Endodermal cell (in vitro differentiated cells): ENCODE results near the gene WFDC8. TPM values are rescaled to one million over a fixed set of nuclear protein-coding genes. Genes with fewer than 3 reads are reported as not detected.

Source experiments
- DNase-seq: peaks from one replicate; pipeline ENCODE4 v3.0.0-alpha.2; 2017
- H3K27ac ChIP-seq: 2 replicates; pipeline ENCODE4 v1.5.1; 2013; ENCODE audit warnings: mild to moderate bottlenecking, low read depth, low read length, moderate library complexity
- H3K27me3 ChIP-seq: 2 replicates; pipeline ENCODE4 v1.6.1; 2013; ENCODE audit warnings: mild to moderate bottlenecking, low read length, moderate library complexity; ENCODE audit not compliant: insufficient read depth, control insufficient read depth, poor library complexity, severe bottlenecking
- H3K36me3 ChIP-seq: 2 replicates; pipeline ENCODE4 v1.7.0; 2013; ENCODE audit warnings: mild to moderate bottlenecking, low read length, moderate library complexity; ENCODE audit not compliant: control insufficient read depth, insufficient read depth
- H3K4me1 ChIP-seq: one replicate; pipeline ENCODE4 v1.7.0; 2013; ENCODE audit warnings: low read length; ENCODE audit not compliant: control insufficient read depth, insufficient read depth
- H3K4me3 ChIP-seq: 2 replicates; pipeline ENCODE4 v1.5.1; 2013; ENCODE audit warnings: mild to moderate bottlenecking, low read length, moderate library complexity
- H3K9ac ChIP-seq: 2 replicates; pipeline ENCODE4 v1.6.1; 2013; ENCODE audit warnings: mild to moderate bottlenecking, low read length, moderate library complexity; ENCODE audit not compliant: poor library complexity, severe bottlenecking; ENCODE audit errors: extremely low read depth
- H3K9me3 ChIP-seq: 2 replicates; pipeline ENCODE4 v1.6.1; 2013; ENCODE audit warnings: mild to moderate bottlenecking, low read length, moderate library complexity; ENCODE audit not compliant: control insufficient read depth
- H3K27ac Mint-ChIP-seq: 2 replicates; pipeline ENCODE4 v1.8.0; 2020; ENCODE audit warnings: mixed read lengths
- H3K27me3 Mint-ChIP-seq: 2 replicates; pipeline ENCODE4 v1.8.0; 2021; ENCODE audit warnings: mild to moderate bottlenecking, mixed read lengths; ENCODE audit not compliant: insufficient read depth
- H3K36me3 Mint-ChIP-seq: 2 replicates; pipeline ENCODE4 v1.8.0; 2020; ENCODE audit warnings: low read depth, mixed read lengths
- H3K4me1 Mint-ChIP-seq: 2 replicates; pipeline ENCODE4 v1.8.0; 2020; ENCODE audit warnings: mixed read lengths
- H3K4me3 Mint-ChIP-seq: 2 replicates; pipeline ENCODE4 v1.8.0; 2020; ENCODE audit warnings: mild to moderate bottlenecking, moderate library complexity, mixed read lengths
- H3K9me3 Mint-ChIP-seq: 2 replicates; pipeline ENCODE4 v1.8.0; 2020; ENCODE audit warnings: mild to moderate bottlenecking, mixed read lengths
- CTCF ChIP-seq: fragments of 200-600 bp; sonication (generic); conservative IDR thresholded peaks from 2 replicates; pipeline ENCODE4 v1.5.0; 2021; ENCODE audit warnings: antibody characterized with exemption, mild to moderate bottlenecking
- WGBS, 2 experiments: methylation state at CpG; one replicate each; pipeline versions ENCODE4 v1.1.5 to v1.1.7; 2013; ENCODE audit warnings: missing lambda C conversion rate in 2 of 2, mixed read lengths in 1 of 2; ENCODE audit not compliant: insufficient coverage in 1 of 2, insufficient read length in 1 of 2; 5-methylcytosine and 5-hydroxymethylcytosine counted together
- total RNA-seq, 2 donors: library from RNA; stranded (reverse); fragmentation: NEBNext Ultra II Directional in 1 of 2; extraction: Animal tissue kit (Norgen Biotek cat#: 25700) in 1 of 2; gene quantifications; 2 replicates in 1 of 2; 3 replicates in 1 of 2; pipeline ENCODE4 v1.2.1, GENCODE V29; 2021

The WFDC8 gene
- total RNA-seq, 2 donors from 2014 or later: not detected

GRCh38 chr20:45583502-45583901 is 4.4 kb upstream of the WFDC8 start:
- H3K27ac Mint-ChIP-seq: no peak overlapping the region
- no peaks in the 10 kb centered on the region for H3K36me3 ChIP-seq
- no peak for TF ChIP-seq CTCF
- peaks cover 8% of the 10 kb centered on the region for H3K4me1 ChIP-seq
- DNase-seq: peak; percentile 72
- peaks cover 5% of the 10 kb centered on the region for H3K9me3 ChIP-seq
- H3K27ac ChIP-seq: no peak overlapping the region
- peak overlapping the region; percentile 3 for H3K4me3 ChIP-seq
- 53 to 62% methylated on average over 2 to 3 of the region's 3 CpGs for whole genome bisulfite sequencing, 2 experiments
- H3K36me3 Mint-ChIP-seq: no peaks in the 10 kb centered on the region
- H3K9me3 Mint-ChIP-seq: peaks cover 7% of the 10 kb centered on the region
- H3K27me3 Mint-ChIP-seq: peaks cover 3% of the 10 kb centered on the region
- peaks cover 10% of the 10 kb centered on the region for H3K4me1 Mint-ChIP-seq
- H3K4me3 Mint-ChIP-seq: no peak overlapping the region
- H3K9ac ChIP-seq: no peak overlapping the region
- no peaks in the 10 kb centered on the region for H3K27me3 ChIP-seq

- no peak for TF ChIP-seq CTCF
- no peaks in the 10 kb centered on the region for H3K9me3 ChIP-seq
- H3K4me3 ChIP-seq: no peak overlapping the region
- no peaks in the 10 kb centered on the region for H3K27me3 ChIP-seq
- H3K9ac ChIP-seq: no peak overlapping the region
- H3K27ac ChIP-seq: no peak overlapping the region
- H3K27ac Mint-ChIP-seq: no peak overlapping the region
- H3K36me3 ChIP-seq: no peaks in the 10 kb centered on the region
- no peaks in the 10 kb centered on the region for H3K36me3 Mint-ChIP-seq
- no peak overlapping the region for H3K4me3 Mint-ChIP-seq
- no peaks in the 10 kb centered on the region for H3K27me3 Mint-ChIP-seq
- peaks cover 8% of the 10 kb centered on the region for H3K4me1 ChIP-seq
- DNase-seq: no peak
- H3K4me1 Mint-ChIP-seq: peaks cover 20% of the 10 kb centered on the region
- peaks cover 2% of the 10 kb centered on the region for H3K9me3 Mint-ChIP-seq
Observed at GRCh38 chr20:45581702-45582101, 2.6 kb upstream of the WFDC8 start.

- H3K4me1 ChIP-seq: peaks cover 3% of the 10 kb centered on the region
- H3K27ac ChIP-seq: peak overlapping the region; percentile 78
- peaks cover 21% of the 10 kb centered on the region for H3K4me1 Mint-ChIP-seq
- H3K27me3 ChIP-seq: no peaks in the 10 kb centered on the region
- no peak for TF ChIP-seq CTCF
- no peak overlapping the region for H3K4me3 Mint-ChIP-seq
- no peaks in the 10 kb centered on the region for H3K9me3 ChIP-seq
- H3K36me3 Mint-ChIP-seq: peaks cover 2% of the 10 kb centered on the region
- H3K9ac ChIP-seq: no peak overlapping the region
- H3K9me3 Mint-ChIP-seq: peaks cover 6% of the 10 kb centered on the region
- no peak overlapping the region for H3K4me3 ChIP-seq
- WGBS, 2 experiments: no CpG with 5 or more reads among the region's 1 CpG
- DNase-seq: no peak
- H3K27ac Mint-ChIP-seq: peak overlapping the region; percentile 77
- no peaks in the 10 kb centered on the region for H3K36me3 ChIP-seq
- H3K27me3 Mint-ChIP-seq: no peaks in the 10 kb centered on the region
Observed at GRCh38 chr20:45578231-45578630, 853 bp downstream of the WFDC8 start.
